HS-5 (cell line): ENCODE results near the gene CCL25.
"Not testable (repeated sequence)": the region's sequence is repeated elsewhere in the genome, so short reads cannot be mapped to it uniquely, and the experiment has no call there.

Source experiments
- DNase-seq: peaks from one replicate; pipeline ENCODE4 v3.0.0-alpha.2; 2012; ENCODE audit warnings: low read depth

The CCL25 gene, protein sequence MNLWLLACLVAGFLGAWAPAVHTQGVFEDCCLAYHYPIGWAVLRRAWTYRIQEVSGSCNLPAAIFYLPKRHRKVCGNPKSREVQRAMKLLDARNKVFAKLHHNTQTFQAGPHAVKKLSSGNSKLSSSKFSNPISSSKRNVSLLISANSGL

GRCh38 chr19:8052464-8052859 lies at the start of gene CCL25:
Gene CCL25 (plus strand): TSS chr19:8052760. CDS start chr19:8053050, 290 bp downstream.
- no peak for DNase-seq

DNA sequence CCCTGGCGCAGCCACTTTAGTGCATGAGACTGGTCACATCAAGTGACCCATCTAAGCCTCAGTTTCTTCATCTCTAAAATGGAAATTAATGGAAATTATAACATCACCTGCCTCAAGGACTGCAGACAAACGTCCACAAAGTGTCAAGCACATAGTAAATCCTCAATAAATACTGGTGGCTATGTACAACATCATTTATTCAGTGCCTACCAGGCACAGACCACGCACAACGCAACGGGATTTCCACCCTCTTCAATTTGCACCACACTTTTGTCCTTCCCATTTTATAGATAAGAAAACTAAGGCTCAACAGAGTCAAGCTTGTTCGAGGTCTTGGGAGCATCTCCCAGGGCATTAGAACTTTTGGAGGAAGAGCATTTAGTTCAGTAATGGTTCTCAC lies 48.6 kb upstream of the CCL25 start:
- no peak for DNase-seq

GRCh38 chr19:8004723-8005513 lies 47.6 kb upstream of the CCL25 start:
- DNase-seq = no peak

DNA sequence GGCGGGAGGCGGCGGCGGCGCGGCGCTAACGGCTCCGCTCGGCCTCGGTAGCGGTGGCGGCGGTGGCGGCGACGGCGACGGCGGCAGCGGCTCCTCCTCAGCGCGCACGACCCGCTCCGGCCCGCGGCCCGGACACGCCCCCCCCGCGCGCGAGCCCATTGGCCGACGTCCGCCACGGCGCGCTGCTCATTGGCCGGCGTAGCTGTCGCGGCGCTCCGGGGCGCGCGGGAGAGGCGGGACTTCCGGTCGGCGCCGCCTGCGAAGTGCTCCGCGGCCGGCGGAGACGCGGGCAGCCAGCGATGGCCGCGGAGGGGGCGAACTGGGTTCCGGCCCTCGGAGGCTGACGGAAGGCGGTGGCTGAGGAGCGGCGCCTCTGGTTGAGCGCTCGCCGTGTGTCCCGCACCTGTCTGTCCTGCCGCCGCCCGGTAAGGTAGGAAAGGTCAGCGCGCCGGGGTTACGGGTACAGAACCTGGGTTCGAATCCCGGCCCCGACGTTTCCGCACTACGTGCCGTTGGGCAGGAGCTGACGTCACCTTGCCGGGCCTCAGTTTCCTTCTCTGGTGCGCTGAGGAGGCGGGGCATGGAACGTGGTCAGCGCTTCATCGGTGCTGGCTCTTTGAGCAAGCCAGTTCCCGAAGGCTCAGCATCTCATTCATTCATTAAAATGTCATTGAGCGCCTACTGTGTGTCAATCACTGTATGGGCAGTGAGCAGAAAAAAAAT lies 46.9 kb upstream of the CCL25 start, which contains the start of gene ELAVL1:
ELAVL1 (minus strand) TSS at position 108 of the 723 bp plus-strand sequence. CDS start 13,826 bp downstream, outside the sequence.
- peak; percentile 40 for DNase-seq

GRCh38 chr19:8017808-8018207 lies 34.8 kb upstream of the CCL25 start:
- no peak for DNase-seq

DNA sequence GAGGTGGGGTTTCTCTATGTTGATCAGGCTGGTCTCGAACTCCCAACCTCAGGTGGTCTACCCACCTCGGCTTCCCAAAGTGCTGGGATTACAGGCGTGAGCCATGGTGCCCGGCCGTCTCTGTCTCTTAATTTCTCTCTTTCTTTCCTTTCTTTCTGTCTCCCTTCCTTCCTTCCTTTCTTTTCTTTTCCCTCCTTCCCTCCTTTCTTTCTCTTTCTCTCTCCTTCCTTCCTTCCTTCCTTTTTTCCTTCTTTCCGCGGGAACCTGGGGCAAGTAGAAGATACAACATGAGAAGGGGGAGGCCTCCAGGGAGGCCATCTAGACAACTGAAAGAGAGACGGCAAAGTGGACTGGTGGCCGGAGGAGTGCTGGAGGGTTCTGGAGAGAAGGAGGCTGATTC lies 31.9 kb upstream of the CCL25 start:
- no peak for DNase-seq

- DNase-seq = no peak
These were observed 31.2 kb upstream of the CCL25 start for GRCh38 chr19:8021374-8021773.

DNA sequence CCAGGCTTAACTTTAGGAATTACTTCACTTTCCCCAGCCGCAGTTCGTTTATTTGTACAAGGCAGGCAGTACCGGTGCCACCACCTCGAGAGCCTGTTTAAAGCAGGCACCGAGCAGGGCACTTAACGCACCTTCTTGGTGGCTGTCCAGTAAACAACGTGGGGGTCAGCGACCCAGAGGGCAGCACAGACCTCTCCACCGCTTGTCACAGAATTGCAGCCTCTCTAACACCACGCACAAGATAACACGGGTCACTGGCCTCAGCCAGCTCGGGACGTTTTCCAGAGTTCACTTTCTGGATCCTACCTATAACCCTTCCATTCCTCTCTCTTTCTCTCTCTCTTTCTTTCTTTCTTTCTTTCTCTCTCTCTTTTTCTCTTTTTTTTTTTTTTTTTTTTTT lies 30.3 kb upstream of the CCL25 start:
- DNase-seq = no peak

DNA sequence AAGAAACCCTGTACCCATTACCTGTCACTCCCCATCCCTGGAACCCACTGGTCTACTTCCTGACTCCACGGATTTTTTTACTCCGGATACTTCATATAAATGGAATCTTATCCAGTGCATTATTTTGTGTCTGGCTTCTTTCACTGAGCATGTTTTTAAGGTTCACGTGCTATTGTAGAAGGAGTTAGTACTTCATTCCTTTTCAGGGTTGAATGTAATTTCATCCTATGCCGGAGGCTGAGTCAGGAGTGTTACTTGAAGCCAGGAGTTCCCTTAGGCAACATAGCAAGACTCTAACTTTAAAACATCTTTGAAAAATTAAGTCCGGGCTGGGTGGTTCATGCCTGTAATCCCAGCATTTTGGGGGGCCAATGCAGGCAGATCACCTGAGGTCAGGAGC lies 29.2 kb upstream of the CCL25 start:
- no peak for DNase-seq

- DNase-seq = not testable (repeated sequence)
These were observed 28.3 kb upstream of the CCL25 start for GRCh38 chr19:8024256-8024655.

GRCh38 chr19:8025316-8025715 lies 27.2 kb upstream of the CCL25 start:
- no peak for DNase-seq

DNA sequence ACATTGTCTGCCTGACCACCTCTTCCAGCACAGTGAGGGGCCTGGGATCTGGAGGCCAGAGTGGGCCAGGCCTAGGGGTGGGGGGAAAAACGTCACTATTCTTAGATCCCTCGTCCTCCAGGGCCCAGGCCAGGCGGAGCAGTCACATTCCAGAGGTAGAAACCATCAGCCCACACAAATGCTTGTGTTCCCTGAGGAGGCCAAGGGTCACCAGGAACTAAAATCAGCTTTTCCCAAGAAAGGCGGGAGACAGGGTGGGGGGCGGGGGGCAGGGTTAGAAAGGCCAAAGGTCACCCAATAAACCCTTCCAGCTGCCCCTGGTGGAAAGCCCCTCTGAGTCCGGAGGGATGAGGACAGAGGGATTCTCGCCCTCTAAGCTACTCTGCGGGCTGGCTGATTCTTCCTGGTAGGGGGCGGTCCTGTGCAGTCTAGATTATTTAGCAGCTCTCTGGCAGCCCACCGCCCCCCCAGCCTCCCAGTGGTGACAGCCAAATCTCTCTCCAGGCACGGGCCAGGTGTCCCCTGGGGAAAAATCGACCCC lies 23.5 kb upstream of the CCL25 start:
- DNase-seq = no peak

- no peak for DNase-seq
These were observed 21.6 kb upstream of the CCL25 start for GRCh38 chr19:8030960-8031359.

DNA sequence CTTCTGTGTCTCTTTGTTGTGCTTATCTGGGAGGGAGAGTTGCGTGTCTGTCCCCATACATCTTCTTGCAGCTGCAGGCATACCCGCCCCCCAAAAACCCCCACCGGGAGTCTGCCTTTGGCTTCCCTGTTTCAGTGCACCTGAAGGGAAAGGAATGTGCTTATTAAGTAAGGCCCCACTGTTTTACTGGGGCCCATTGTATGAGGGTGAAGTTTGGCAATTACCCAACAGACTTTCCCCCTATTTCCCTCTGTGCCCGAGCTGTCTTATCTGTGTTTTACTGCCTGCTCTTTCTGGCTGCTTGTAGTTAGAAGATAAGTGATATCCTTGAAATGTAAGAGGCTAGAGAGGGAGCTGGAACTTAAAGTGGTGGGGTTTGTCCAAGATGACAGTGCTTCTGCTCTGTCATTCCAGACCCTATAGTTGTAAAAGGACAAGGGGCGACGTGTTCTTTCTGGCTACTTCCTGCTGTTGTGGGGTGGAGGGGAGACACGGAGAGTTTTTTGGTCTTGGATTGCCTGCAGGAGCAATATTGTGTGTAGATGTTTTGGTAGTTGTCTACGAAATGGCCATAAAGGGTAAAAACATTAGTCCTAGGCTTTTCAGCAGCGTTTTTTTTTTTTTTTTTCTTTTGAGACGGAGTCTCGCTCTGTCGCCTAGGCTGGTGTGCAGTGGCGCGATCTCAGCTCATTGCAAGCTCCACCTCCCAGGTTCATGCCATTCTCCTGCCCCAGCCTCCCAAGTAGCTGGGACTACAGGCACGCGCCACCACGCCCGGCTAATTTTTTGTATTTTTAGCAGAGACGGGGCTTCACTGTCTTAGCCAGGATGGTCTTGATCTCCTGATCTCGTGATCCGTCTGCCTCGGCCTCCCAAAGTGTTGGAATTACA lies 19.0 kb upstream of the CCL25 start:
- DNase-seq = not testable (repeated sequence)

DNA sequence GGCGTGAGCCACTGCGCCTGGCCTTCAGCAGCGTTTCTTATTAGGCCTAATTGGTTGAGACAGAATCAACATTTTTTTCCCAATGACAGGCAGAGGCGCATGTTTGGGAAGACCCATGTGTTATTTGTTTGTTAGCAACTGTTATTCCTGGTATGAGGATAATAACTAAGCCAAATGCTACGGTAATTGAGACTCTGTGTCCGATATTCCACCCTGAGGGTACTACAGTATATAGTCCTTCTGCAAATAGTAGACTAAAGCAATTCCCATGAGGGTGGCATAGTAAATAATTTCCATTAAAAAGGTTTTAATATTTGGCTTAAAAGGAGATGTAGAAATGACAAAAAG lies 18.4 kb upstream of the CCL25 start:
- DNase-seq = no peak

DNA sequence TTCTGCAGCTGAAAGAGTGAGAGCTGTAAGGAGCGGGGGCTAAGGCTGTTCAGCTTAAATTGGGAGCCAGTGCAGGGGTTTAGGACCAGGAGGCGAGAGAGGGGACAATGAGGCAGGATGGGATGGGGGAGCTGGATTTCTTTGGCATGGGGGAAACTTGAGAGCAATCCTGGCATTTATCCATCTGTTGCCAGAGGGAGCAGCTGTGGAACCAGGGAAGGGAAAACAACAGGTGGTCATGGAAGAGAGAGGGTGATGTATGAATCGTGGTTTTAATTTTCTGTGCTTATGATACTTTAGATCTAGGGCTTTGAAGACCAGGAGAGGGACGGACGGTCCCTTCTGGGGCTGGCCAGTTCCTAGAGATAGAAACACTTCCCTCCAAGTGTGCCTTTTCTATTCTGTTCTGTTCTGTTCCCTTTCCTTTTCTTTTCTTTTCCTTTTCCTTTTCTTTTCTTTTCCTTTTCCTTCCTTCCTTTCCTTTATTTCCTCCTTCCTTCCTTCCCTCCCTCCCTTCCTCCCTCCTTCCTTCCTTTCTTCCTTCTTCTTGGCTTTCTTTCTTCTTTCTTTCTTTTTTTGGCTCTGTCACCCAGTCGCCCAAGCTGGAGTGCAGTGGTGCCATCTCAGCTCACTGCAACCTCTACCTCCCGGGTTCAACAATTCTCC lies 16.0 kb upstream of the CCL25 start:
- no peak for DNase-seq

DNA sequence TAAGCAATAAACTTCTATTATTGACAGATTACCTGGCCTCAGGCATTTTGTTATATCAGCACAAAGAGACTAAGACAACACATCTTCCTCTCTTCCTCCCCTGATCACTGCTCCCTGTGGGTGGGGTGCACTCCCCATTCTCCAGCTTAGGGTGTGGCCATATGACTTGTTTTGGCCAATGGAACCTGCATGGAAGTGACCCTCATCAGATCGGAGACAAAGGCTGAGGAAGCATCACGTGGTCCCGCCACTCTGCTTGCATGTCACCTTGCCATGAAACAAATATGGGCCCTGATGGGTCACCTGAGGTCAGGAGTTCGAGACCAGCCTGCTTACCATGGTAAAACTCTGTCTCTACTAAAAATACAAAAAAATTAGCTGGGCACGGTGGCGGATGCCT lies 13.7 kb upstream of the CCL25 start:
- DNase-seq = no peak

DNA sequence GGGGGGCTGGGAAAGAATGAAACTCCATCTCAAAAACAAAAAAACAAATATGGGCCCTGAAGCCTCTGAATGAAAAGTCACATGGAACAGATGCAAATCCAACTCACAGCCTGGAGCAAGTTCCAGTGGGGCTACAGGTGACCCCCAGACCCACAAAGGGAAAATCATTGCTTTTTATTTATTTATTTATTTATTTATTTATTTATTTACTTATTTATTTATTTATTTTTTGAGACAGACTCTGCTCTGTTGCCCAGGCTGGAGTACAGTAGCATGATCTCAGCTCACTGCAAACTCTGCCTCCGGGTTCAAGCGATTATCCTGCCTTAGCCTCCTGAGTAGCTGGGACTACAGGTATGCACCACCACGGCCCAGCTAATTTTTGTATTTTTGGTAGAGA lies 13.3 kb upstream of the CCL25 start:
- no peak for DNase-seq

DNA sequence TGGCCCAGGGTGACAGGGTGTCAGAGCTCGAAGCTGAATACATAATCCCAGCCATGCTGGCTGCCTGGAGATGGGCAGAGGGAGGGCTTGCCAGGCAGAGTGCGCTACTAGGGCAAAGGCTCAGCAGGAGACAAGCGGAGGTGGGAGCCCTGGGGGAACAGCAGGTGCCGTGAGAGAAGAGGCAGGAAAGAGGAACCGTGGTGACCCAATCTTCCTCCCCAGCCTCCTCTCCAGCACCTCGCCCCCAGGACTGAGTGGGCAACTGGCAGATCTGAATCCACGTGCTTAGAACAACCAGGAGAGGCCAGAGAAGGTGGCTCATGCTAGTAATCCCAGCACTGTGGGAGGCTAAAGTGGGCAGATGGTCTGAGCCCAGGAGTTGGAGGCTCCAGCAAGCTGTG lies 11.0 kb upstream of the CCL25 start:
- DNase-seq = no peak

DNA sequence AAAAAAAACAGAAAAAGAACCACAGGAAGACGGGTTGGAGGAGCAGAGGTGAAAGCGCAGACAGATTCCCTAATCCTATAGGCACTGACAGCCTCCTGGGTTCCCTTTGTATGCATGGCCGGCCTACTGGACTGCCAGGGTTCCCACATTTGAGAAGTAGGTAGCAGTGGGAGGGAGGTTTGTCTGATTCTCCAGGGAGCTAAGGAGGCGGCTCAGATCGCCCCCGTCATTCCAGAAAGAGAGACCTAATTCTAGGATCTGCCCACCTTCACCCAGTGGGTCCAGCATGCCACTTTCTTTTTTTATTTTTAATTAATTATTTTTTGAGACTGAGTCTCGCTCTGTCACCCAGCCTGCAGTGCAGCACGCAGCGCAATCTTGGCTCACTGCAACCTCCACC lies 9.7 kb upstream of the CCL25 start:
- DNase-seq = no peak

DNA sequence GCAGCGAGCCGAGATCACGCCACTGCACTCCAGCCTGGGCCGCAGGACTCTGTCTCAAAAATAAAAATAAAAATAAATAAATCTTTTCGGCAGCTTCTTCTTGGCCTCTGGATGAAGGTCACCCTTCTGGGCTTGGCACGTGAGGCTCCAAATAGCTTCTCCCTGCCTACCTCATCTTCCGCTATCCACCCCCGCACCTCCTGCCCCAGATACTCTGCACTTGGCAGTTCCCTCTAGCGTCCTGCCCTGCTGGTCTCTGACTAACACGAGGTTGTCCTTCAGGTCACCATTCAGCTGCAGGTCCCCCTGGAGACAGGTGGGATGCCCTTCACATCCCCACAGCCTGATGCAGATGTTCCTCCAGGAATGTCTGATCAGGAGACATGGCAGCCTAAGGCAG lies 8.5 kb upstream of the CCL25 start:
- DNase-seq = no peak
